CD4-positive, alpha-beta T cell (primary cell): Measurements from ENCODE around the gene CALHM2. TPM values are rescaled to one million over a fixed set of nuclear protein-coding genes. Genes with fewer than 3 reads are reported as not detected.
A peak's percentile ranks its signal among the peaks of the same experiment; 100 is the strongest.

Source experiments
- ATAC-seq: fragments of 200-7000 bp; cut with Tn5 transposase; one replicate; pipeline ENCODE4 v1.10.0; 2022; ENCODE audit warnings: mild to moderate bottlenecking; ENCODE audit not compliant: poor library complexity
- CTCF ChIA-PET: fragments of 350-600 bp; sonication (Branson Sonifier 250); formaldehyde crosslinking; loops from one replicate; lab custom pipeline; 2021; ENCODE audit warnings: antibody characterized with exemption, inconsistent platforms; lab: Charles Lee
- POLR2A ChIA-PET: fragments of 350-600 bp; sonication (Branson Sonifier 250); formaldehyde crosslinking; loops from one replicate; lab custom pipeline; 2021; ENCODE audit warnings: antibody characterized with exemption, inconsistent platforms; lab: Charles Lee
- DNase-seq, 14 experiments: peaks; one replicate each; pipeline ENCODE4 v3.0.0-alpha.2; 2013 to 2020; ENCODE audit warnings: mixed read lengths in 2 of 14
- H3K27ac ChIP-seq, 2 donors: one replicate each; pipeline versions ENCODE4 v1.5.1 to v1.7.0; 2013; ENCODE audit warnings: low read length in 2 of 2, low read depth in 1 of 2, mild to moderate bottlenecking in 1 of 2
- H3K27me3 ChIP-seq, 2 experiments: 1 replicate in 1 of 2; 2 replicates in 1 of 2; pipeline versions ENCODE4 v1.6.1 to v1.7.0; 2013; ENCODE audit warnings: low read length in 2 of 2, control low read depth in 1 of 2, mild to moderate bottlenecking in 1 of 2, moderate library complexity in 1 of 2; ENCODE audit not compliant: insufficient read depth in 2 of 2, control insufficient read depth in 1 of 2
- H3K36me3 ChIP-seq: one replicate; pipeline ENCODE4 v1.6.1; 2013; ENCODE audit warnings: low read length, control low read depth; ENCODE audit not compliant: insufficient read depth
- H3K4me1 ChIP-seq: one replicate; pipeline ENCODE4 v1.6.1; 2013; ENCODE audit warnings: low read length, control low read depth; ENCODE audit not compliant: insufficient read depth
- H3K4me3 ChIP-seq: one replicate; pipeline ENCODE4 v1.5.1; 2013; ENCODE audit warnings: mild to moderate bottlenecking, low read length, moderate library complexity
- H3K9me3 ChIP-seq, 2 experiments: 1 replicate in 1 of 2; 2 replicates in 1 of 2; pipeline versions ENCODE4 v1.6.1 to v1.7.0; 2013; ENCODE audit warnings: low read length in 2 of 2, mild to moderate bottlenecking in 2 of 2, control low read depth in 1 of 2, moderate library complexity in 1 of 2; ENCODE audit not compliant: control insufficient read depth in 1 of 2, insufficient read depth in 1 of 2
- H3K27ac Mint-ChIP-seq: one replicate; pipeline ENCODE4 v1.8.0; 2020; ENCODE audit warnings: mixed read lengths
- H3K27me3 Mint-ChIP-seq: one replicate; pipeline ENCODE4 v1.8.0; 2021; ENCODE audit warnings: mixed read lengths
- H3K36me3 Mint-ChIP-seq: one replicate; pipeline ENCODE4 v1.8.0; 2021; ENCODE audit warnings: low read depth, mixed read lengths
- H3K4me1 Mint-ChIP-seq: one replicate; pipeline ENCODE4 v1.8.0; 2021; ENCODE audit warnings: low read depth, mixed read lengths
- H3K4me3 Mint-ChIP-seq: one replicate; pipeline ENCODE4 v1.8.0; 2020; ENCODE audit warnings: mild to moderate bottlenecking, mixed read lengths
- H3K9me3 Mint-ChIP-seq: one replicate; pipeline ENCODE4 v1.8.0; 2020; ENCODE audit warnings: mixed read lengths
- intact Hi-C, 2 experiments: fragments of 100-400 bp; cut with DNase I in 1 of 2; cut with micrococcal nuclease in 1 of 2; formaldehyde crosslinking; loops; one replicate each; pipeline versions ENCODE4 v1.15.1 to v1.9.0; 2023 to 2025; cut with DNase I, micrococcal nuclease
- total RNA-seq, 174 experiments: library from RNA in 2 of 174; stranded (reverse) in 2 of 174; gene quantifications; one replicate each; pipeline ENCODE4 v1.2.3 and lab custom pipeline; 2021 to 2026
- TF ChIP-seq, protein P1 (sequence below): fragments of 200-600 bp; IDR thresholded peaks from one replicate; pipeline ENCODE4 v1.8.0; 2022; ENCODE audit warnings: antibody characterized with exemption, mild to moderate bottlenecking

CALHM2 gene
- total RNA-seq, 2 experiments from 2014 or later, result 3.1 to 4.0 TPM

DNA sequence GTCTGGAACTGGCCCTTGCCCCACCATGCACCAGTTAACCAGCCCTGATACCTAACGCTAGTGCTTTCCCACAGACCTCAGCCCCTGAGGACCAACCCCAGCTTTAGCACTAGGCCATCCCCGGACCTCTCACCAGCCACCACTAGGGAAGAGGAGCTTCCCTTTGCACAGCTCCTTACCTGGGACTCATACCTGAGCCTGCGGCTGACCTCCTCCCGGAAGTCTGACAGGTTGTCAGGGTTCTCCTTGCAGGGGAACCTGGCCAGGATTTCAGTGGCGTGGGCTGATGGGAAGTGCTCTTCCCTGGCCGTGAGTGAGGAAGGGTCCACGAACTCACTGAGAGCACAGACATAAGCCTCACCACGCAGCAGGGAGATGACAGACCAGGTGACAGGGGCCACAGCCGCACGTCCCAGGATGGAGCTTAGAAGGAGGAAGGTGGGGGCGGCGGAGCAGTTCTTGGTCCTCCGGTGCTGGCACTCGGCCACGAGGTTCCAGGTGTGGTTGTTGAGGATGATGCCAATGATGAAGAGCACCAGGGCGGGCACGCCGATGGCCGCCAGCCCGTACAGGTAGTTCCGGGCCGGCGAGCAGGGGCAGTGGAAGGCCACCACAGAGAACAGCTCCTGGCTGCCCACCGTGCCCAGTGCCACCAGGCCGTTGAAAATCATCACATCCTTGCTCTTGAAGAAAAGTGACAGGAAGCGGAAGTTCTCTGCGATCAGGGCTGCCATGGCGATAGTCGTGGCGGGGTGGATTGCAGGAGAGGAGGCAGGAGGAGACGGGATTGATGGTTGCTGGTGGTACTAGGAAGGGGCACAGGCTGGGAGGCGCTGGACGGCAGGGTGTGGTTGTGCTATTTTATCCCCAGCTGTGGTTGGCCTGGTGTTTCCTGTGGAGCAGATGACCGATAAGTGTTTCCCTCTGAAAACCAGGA is 2.7 kb downstream of the CALHM2 start:
- Mint-ChIP-seq H3K36me3 (peaks cover 65% of the 10 kb centered on the region), H3K27ac (peak overlapping the region; percentile 76), H3K4me1 (peaks cover 36% of the 10 kb centered on the region), H3K27me3 (no peaks in the 10 kb centered on the region), H3K4me3 (peak overlapping the region; percentile 93), H3K9me3 (no peaks in the 10 kb centered on the region)
- TF ChIP-seq, protein P1, sequence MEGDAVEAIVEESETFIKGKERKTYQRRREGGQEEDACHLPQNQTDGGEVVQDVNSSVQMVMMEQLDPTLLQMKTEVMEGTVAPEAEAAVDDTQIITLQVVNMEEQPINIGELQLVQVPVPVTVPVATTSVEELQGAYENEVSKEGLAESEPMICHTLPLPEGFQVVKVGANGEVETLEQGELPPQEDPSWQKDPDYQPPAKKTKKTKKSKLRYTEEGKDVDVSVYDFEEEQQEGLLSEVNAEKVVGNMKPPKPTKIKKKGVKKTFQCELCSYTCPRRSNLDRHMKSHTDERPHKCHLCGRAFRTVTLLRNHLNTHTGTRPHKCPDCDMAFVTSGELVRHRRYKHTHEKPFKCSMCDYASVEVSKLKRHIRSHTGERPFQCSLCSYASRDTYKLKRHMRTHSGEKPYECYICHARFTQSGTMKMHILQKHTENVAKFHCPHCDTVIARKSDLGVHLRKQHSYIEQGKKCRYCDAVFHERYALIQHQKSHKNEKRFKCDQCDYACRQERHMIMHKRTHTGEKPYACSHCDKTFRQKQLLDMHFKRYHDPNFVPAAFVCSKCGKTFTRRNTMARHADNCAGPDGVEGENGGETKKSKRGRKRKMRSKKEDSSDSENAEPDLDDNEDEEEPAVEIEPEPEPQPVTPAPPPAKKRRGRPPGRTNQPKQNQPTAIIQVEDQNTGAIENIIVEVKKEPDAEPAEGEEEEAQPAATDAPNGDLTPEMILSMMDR, result no peak
- no peaks in the 10 kb centered on the region for H3K27me3 ChIP-seq
- no peaks in the 10 kb centered on the region for H3K9me3 ChIP-seq
- ChIA-PET POLR2A (no interaction called here), CTCF (interaction anchor here (2.0 kb wide), 1 partner anchor 27 kb away, joined by 6 read pairs; no protein-coding TSS in a partner anchor)
- peaks cover 71% of the 10 kb centered on the region for H3K4me1 ChIP-seq
- H3K27ac ChIP-seq, result peak overlapping the region in 1 of 2 donors; percentile 45
- H3K36me3 ChIP-seq, result peaks cover 51% of the 10 kb centered on the region
- no peak for ATAC-seq
- no peak for DNase-seq
- peak overlapping the region; percentile 72 for H3K4me3 ChIP-seq
- intact Hi-C loops, result loop anchor here in 1 of 2 experiments (5.0 kb wide), 1 partner anchor 33 kb away; no protein-coding TSS in a partner anchor

DNA sequence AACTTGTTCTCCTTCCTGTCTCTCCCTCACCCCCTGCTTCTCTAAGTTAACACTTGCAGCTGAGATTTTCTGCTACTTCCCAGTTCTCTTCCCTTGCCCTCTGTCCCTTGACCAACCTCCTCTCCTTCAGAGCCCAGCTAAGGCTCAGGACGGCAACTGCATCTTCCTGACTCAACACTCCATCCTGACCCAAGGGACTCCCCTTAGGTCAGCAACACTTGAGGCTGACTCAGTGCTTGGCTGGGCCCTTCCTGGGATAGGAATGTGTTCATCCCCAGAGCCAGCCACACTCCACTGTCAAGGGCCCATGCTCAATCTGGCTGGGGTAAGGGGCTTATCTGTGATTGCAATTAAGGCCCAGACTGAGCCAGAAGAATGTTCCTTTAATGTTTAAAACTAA is 3.4 kb downstream of the CALHM2 start:
- ATAC-seq, result no peak
- Histone ChIP-seq H3K4me1 (peaks cover 65% of the 10 kb centered on the region), H3K27me3 (no peaks in the 10 kb centered on the region), H3K4me3 (no peak overlapping the region), H3K27ac (peak overlapping the region in 1 of 2 donors; percentile 30), H3K9me3 (no peaks in the 10 kb centered on the region), H3K36me3 (peaks cover 59% of the 10 kb centered on the region)
- Mint-ChIP-seq H3K9me3 (no peaks in the 10 kb centered on the region), H3K27me3 (no peaks in the 10 kb centered on the region), H3K36me3 (peaks cover 72% of the 10 kb centered on the region), H3K4me1 (peaks cover 34% of the 10 kb centered on the region), H3K27ac (peak overlapping the region; percentile 76), H3K4me3 (peak overlapping the region; percentile 93)
- TF ChIP-seq, protein P1, result no peak
- POLR2A ChIA-PET, result no interaction called here
- CTCF ChIA-PET, result no interaction called here
- intact Hi-C loops, result loop anchor here in 1 of 2 experiments (5.0 kb wide), 1 partner anchor 34 kb away; no protein-coding TSS in a partner anchor
- DNase-seq, result no peak

DNA sequence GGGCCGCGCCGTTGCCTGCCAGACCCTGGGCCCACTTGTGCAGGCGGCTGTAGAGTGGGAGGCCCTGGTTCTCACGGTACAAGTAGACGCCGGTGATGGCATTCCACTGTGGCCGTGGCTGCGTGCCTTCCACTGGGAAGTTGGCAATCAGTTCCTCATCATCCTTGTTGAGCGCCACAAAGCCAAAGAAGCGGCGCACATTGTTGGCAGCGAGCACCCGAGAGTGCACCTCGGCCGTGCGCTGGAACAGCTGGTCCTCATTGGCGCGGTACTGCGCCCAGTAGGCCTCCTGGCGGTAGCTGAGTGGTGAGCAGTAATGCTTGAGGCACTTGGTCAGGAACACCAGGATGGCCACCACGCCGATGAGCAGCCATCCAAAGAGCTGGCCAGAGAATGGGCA is 5.0 kb downstream of the CALHM2 start:
- TF ChIP-seq, protein P1, result no peak
- intact Hi-C loops, result loop anchor here in 1 of 2 experiments (5.0 kb wide), 1 partner anchor 35 kb away; no protein-coding TSS in a partner anchor
- no peak overlapping the region for H3K27ac ChIP-seq
- H3K36me3 ChIP-seq, result peaks cover 74% of the 10 kb centered on the region
- H3K27me3 ChIP-seq, result no peaks in the 10 kb centered on the region
- no peaks in the 10 kb centered on the region for H3K9me3 ChIP-seq
- ChIA-PET CTCF (no interaction called here), POLR2A (no interaction called here)
- Mint-ChIP-seq H3K27ac (peak overlapping the region; percentile 18), H3K27me3 (no peaks in the 10 kb centered on the region), H3K4me1 (peaks cover 29% of the 10 kb centered on the region), H3K36me3 (peaks cover 86% of the 10 kb centered on the region), H3K9me3 (no peaks in the 10 kb centered on the region), H3K4me3 (no peak overlapping the region)
- H3K4me1 ChIP-seq, result peaks cover 52% of the 10 kb centered on the region
- DNase-seq (no peak), ATAC-seq (no peak)
- no peak overlapping the region for H3K4me3 ChIP-seq
